H9 (cell line): Measurements from ENCODE around the gene CSNK1E. TPM values are rescaled to one million over a fixed set of nuclear protein-coding genes. Genes with fewer than 3 reads are reported as not detected.
"Not testable (repeated sequence)": the region's sequence is repeated elsewhere in the genome, so short reads cannot be mapped to it uniquely, and the experiment has no call there.

Experiments
- DNase-seq: peaks from one replicate; pipeline ENCODE4 v3.0.0-alpha.2; 2017
- H2AFZ ChIP-seq: one replicate; pipeline ENCODE4 v1.6.1; 2013; ENCODE audit warnings: mild to moderate bottlenecking, low read length, control low read depth, moderate library complexity
- H2AK5ac ChIP-seq: 2 replicates; pipeline ENCODE4 v1.6.1; 2013; ENCODE audit warnings: low read length, control low read depth, mixed read lengths; ENCODE audit not compliant: insufficient read length
- H2BK120ac ChIP-seq: one replicate; pipeline ENCODE4 v1.6.1; 2013; ENCODE audit warnings: low read depth, mild to moderate bottlenecking, low read length, control low read depth, inconsistent platforms; ENCODE audit not compliant: poor library complexity, severe bottlenecking
- H2BK12ac ChIP-seq: 2 replicates; pipeline ENCODE4 v1.6.1; 2013; ENCODE audit warnings: low read length, control low read depth, mixed read lengths, low read depth; ENCODE audit not compliant: insufficient read length
- H2BK15ac ChIP-seq: 2 replicates; pipeline ENCODE4 v1.6.1; 2013; ENCODE audit warnings: low read depth, low read length, control low read depth
- H2BK20ac ChIP-seq: one replicate; pipeline ENCODE4 v1.6.1; 2013; ENCODE audit warnings: low read depth, mild to moderate bottlenecking, low read length, control low read depth, inconsistent platforms; ENCODE audit not compliant: poor library complexity, severe bottlenecking
- H2BK5ac ChIP-seq: 2 replicates; pipeline ENCODE4 v1.6.1; 2013; ENCODE audit warnings: low read length, control low read depth, mixed read lengths; ENCODE audit not compliant: insufficient read length
- H3K14ac ChIP-seq: 2 replicates; pipeline ENCODE4 v1.6.1; 2013; ENCODE audit warnings: low read length, control low read depth; ENCODE audit not compliant: insufficient read depth
- H3K18ac ChIP-seq: 2 replicates; pipeline ENCODE4 v1.6.1; 2013; ENCODE audit warnings: low read depth, mild to moderate bottlenecking, mixed read lengths, low read length, control low read depth; ENCODE audit not compliant: insufficient read length
- H3K23ac ChIP-seq: 2 replicates; pipeline ENCODE4 v1.6.1; 2013; ENCODE audit warnings: low read length, control low read depth, mixed read lengths, low read depth; ENCODE audit not compliant: insufficient read length
- H3K23me2 ChIP-seq: 2 replicates; pipeline ENCODE4 v1.6.1; 2013; ENCODE audit warnings: low read depth, mild to moderate bottlenecking, mixed read lengths, low read length, control low read depth; ENCODE audit not compliant: insufficient read length, poor library complexity, severe bottlenecking
- H3K27ac ChIP-seq: 2 replicates; pipeline ENCODE4 v1.5.1; 2013; ENCODE audit warnings: low read length, control low read depth, mixed read lengths, low read depth; ENCODE audit not compliant: insufficient read length
- H3K27me3 ChIP-seq: 2 replicates; pipeline ENCODE4 v1.6.1; 2013; ENCODE audit warnings: low read length, control low read depth, inconsistent platforms; ENCODE audit not compliant: insufficient read depth
- H3K4ac ChIP-seq: 2 replicates; pipeline ENCODE4 v1.6.1; 2013; ENCODE audit warnings: low read depth, mild to moderate bottlenecking, control low read depth, inconsistent platforms, low read length, moderate library complexity
- H3K4me1 ChIP-seq: 2 replicates; pipeline ENCODE4 v1.6.1; 2013; ENCODE audit warnings: low read length, control low read depth, inconsistent platforms; ENCODE audit not compliant: insufficient read depth
- H3K4me2 ChIP-seq: 2 replicates; pipeline ENCODE4 v1.6.1; 2013; ENCODE audit warnings: low read length, control low read depth, mixed read lengths; ENCODE audit not compliant: insufficient read length, insufficient read depth
- H3K56ac ChIP-seq: 2 replicates; pipeline ENCODE4 v1.6.1; 2013; ENCODE audit warnings: low read depth, mild to moderate bottlenecking, mixed read lengths, low read length, control low read depth; ENCODE audit not compliant: insufficient read length
- H3K79me1 ChIP-seq: 2 replicates; pipeline ENCODE4 v1.6.1; 2013; ENCODE audit warnings: low read depth, mild to moderate bottlenecking, moderate library complexity, low read length, control low read depth, inconsistent platforms; ENCODE audit not compliant: insufficient read depth, poor library complexity, severe bottlenecking
- H3K79me2 ChIP-seq: 2 replicates; pipeline ENCODE4 v1.6.1; 2013; ENCODE audit warnings: low read length, control low read depth, inconsistent platforms; ENCODE audit not compliant: insufficient read depth
- H3K9ac ChIP-seq: 2 replicates; pipeline ENCODE4 v1.6.1; 2013; ENCODE audit warnings: low read length, control low read depth, mixed read lengths; ENCODE audit not compliant: insufficient read length; ENCODE audit errors: extremely low read depth
- H3K9me3 ChIP-seq: one replicate; pipeline ENCODE4 v1.6.1; 2013; ENCODE audit warnings: low read depth, low read length, inconsistent platforms; ENCODE audit not compliant: control insufficient read depth
- H3T11ph ChIP-seq: one replicate; pipeline ENCODE4 v1.6.1; 2013; ENCODE audit warnings: mild to moderate bottlenecking, low read length, control low read depth, inconsistent platforms
- H4K20me1 ChIP-seq: one replicate; pipeline ENCODE4 v1.6.1; 2013; ENCODE audit not compliant: control insufficient read depth, insufficient read length, insufficient read depth
- H4K5ac ChIP-seq: 2 replicates; pipeline ENCODE4 v1.6.1; 2013; ENCODE audit warnings: low read depth, mild to moderate bottlenecking, mixed read lengths, low read length, control low read depth; ENCODE audit not compliant: insufficient read length
- H4K8ac ChIP-seq: replicated peaks from 2 replicates; pipeline ENCODE4 v1.6.1; 2013; ENCODE audit warnings: low read length, control low read depth, mixed read lengths, low read depth; ENCODE audit not compliant: insufficient read length
- H4K91ac ChIP-seq: 2 replicates; pipeline ENCODE4 v1.6.1; 2013; ENCODE audit warnings: low read depth, mild to moderate bottlenecking, moderate library complexity, mixed read lengths, low read length, control low read depth; ENCODE audit not compliant: insufficient read length
- H3K27ac Mint-ChIP-seq, 3 experiments: 2 replicates in 2 of 3; 3 replicates in 1 of 3; pipeline ENCODE4 v1.8.0; 2020 to 2021; ENCODE audit warnings: mixed read lengths in 3 of 3, mild to moderate bottlenecking in 1 of 3, moderate library complexity in 1 of 3
- H3K27me3 Mint-ChIP-seq: 2 replicates; pipeline ENCODE4 v1.8.0; 2021; ENCODE audit warnings: low read depth, mild to moderate bottlenecking, moderate library complexity, mixed read lengths
- H3K36me3 Mint-ChIP-seq, 3 experiments: 2 replicates in 2 of 3; 3 replicates in 1 of 3; pipeline ENCODE4 v1.8.0; 2020 to 2021; ENCODE audit warnings: low read depth in 3 of 3, mixed read lengths in 3 of 3; ENCODE audit not compliant: insufficient read depth in 1 of 3
- H3K4me1 Mint-ChIP-seq, 2 experiments: 2 replicates each; pipeline ENCODE4 v1.8.0; 2020; ENCODE audit warnings: mixed read lengths in 2 of 2
- H3K4me3 Mint-ChIP-seq, 2 experiments: 2 replicates in 1 of 2; 3 replicates in 1 of 2; pipeline ENCODE4 v1.8.0; 2020 to 2021; ENCODE audit warnings: mild to moderate bottlenecking in 2 of 2, mixed read lengths in 2 of 2, moderate library complexity in 1 of 2
- H3K9me3 Mint-ChIP-seq, 2 experiments: 2 replicates in 1 of 2; 3 replicates in 1 of 2; pipeline ENCODE4 v1.8.0; 2020; ENCODE audit warnings: mild to moderate bottlenecking in 2 of 2, mixed read lengths in 2 of 2, moderate library complexity in 1 of 2
- WGBS: extraction: QIAGEN DNeasy Blood & Tissue Kit; methylation state at CpG from one replicate; pipeline ENCODE4 v1.1.7; 2013; ENCODE audit warnings: missing lambda C conversion rate, low lambda C conversion rate, mixed read lengths; ENCODE audit not compliant: insufficient read length; ENCODE audit errors: extremely low coverage; 5-methylcytosine and 5-hydroxymethylcytosine counted together
- total RNA-seq: library from RNA; stranded (reverse); gene quantifications from 2 replicates; pipeline ENCODE4 v1.2.1, GENCODE V29; 2021
- TF ChIP-seq, protein P1 (sequence below): fragments of 200-600 bp; sonication (generic); conservative IDR thresholded peaks from 3 replicates; pipeline ENCODE4 v1.8.0; 2021; ENCODE audit warnings: antibody characterized with exemption, mild to moderate bottlenecking

CSNK1E gene
- total RNA-seq, 1 experiment from 2014 or later = 236 TPM

DNA sequence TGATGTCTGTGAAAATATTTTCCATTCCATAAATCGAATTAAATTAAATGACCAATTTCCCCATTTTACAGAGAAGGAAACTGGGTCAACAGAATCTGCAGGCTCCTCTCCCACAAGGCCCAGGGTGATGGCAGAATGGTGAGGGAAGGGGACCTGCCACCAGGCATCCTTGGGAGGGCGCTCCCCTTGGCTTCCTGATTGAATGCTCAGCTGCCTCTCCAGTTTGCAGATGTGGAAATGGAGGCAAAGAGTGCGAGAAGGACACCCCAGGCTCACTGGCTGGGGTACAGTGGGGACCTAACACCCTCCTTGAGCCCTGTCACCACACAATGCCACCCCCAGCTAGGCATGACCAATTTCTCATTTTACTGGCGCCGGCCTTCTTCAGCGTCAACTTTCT lies 28.5 kb upstream of the CSNK1E start:
- Histone ChIP-seq H3T11ph (no peak overlapping the region), H3K14ac (no peak overlapping the region), H3K4ac (no peak overlapping the region), H3K79me2 (no peaks in the 10 kb centered on the region), H2AFZ (no peak overlapping the region), H3K4me2 (no peak overlapping the region), H3K27me3 (no peaks in the 10 kb centered on the region), H2BK15ac (no peak overlapping the region), H4K20me1 (no peaks in the 10 kb centered on the region), H3K18ac (no peak overlapping the region), H3K23ac (no peak overlapping the region), H3K56ac (no peak overlapping the region), H2BK120ac (no peak overlapping the region), H2BK20ac (no peak overlapping the region), H4K91ac (no peak overlapping the region), H2AK5ac (no peak overlapping the region), H4K5ac (no peak overlapping the region), H3K27ac (no peak overlapping the region), H4K8ac (no peak overlapping the region), H2BK12ac (no peak overlapping the region), H3K23me2 (no peaks in the 10 kb centered on the region), H3K9me3 (no peaks in the 10 kb centered on the region), H3K79me1 (no peaks in the 10 kb centered on the region), H3K9ac (no peak overlapping the region), H3K4me1 (no peaks in the 10 kb centered on the region; the same call in 1 of the 2 replicates), H2BK5ac (no peak overlapping the region)
- Mint-ChIP-seq H3K27me3 (peaks cover 3% of the 10 kb centered on the region), H3K9me3 (peaks cover 0 to 3% of the 10 kb centered on the region in 2 experiments; a peak in 1 of 5 replicates), H3K4me1 (peaks cover 26 to 33% of the 10 kb centered on the region in 2 experiments), H3K27ac (no peak overlapping the region; a peak in 1 of 7 replicates), H3K36me3 (peaks cover 0 to 8% (median 3%) of the 10 kb centered on the region in 3 experiments; a peak in 4 of 7 replicates), H3K4me3 (no peak overlapping the region)
- no CpG with 5 or more reads among the region's 6 CpGs for WGBS
- DNase-seq = no peak
- TF ChIP-seq, protein P1, sequence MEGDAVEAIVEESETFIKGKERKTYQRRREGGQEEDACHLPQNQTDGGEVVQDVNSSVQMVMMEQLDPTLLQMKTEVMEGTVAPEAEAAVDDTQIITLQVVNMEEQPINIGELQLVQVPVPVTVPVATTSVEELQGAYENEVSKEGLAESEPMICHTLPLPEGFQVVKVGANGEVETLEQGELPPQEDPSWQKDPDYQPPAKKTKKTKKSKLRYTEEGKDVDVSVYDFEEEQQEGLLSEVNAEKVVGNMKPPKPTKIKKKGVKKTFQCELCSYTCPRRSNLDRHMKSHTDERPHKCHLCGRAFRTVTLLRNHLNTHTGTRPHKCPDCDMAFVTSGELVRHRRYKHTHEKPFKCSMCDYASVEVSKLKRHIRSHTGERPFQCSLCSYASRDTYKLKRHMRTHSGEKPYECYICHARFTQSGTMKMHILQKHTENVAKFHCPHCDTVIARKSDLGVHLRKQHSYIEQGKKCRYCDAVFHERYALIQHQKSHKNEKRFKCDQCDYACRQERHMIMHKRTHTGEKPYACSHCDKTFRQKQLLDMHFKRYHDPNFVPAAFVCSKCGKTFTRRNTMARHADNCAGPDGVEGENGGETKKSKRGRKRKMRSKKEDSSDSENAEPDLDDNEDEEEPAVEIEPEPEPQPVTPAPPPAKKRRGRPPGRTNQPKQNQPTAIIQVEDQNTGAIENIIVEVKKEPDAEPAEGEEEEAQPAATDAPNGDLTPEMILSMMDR = no peak

DNA sequence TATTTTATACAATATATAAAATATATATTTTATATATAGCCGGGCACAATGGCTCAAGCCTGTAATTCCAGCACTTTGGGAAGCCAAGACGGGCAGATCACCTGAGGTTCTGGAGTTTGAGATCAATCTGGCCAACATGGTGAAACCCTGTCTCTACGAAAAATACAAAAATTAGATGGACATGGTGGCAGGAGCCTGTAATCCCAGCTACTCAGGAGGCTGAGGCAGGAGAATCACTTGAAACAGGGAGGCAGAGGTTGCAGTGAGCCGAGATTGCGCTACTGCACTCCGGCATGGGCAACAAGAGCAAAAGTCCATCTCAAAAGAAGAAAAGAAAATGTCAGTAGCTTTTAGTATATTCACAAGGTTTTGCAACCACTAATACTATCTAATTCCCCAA lies 22.7 kb upstream of the CSNK1E start:
- Mint-ChIP-seq H3K4me1 (peaks cover 19 to 20% of the 10 kb centered on the region in 2 experiments), H3K36me3 (peaks cover 0 to 11% (median 3%) of the 10 kb centered on the region in 3 experiments; a peak in 4 of 7 replicates)
- not testable (repeated sequence) for H2BK5ac ChIP-seq, H3K79me1 ChIP-seq, H3K18ac ChIP-seq, H3K14ac ChIP-seq, H3K4me1 ChIP-seq, H3K4me3 Mint-ChIP-seq, H3K27ac ChIP-seq, H3T11ph ChIP-seq, H3K56ac ChIP-seq, H3K23me2 ChIP-seq, H4K91ac ChIP-seq, H2BK12ac ChIP-seq, H3K79me2 ChIP-seq, H2BK15ac ChIP-seq, H3K9me3 Mint-ChIP-seq, H3K9ac ChIP-seq, H3K27me3 ChIP-seq, H3K4me2 ChIP-seq, H3K4ac ChIP-seq, H2AFZ ChIP-seq, H2BK20ac ChIP-seq, H3K9me3 ChIP-seq, H4K5ac ChIP-seq, H2AK5ac ChIP-seq, H4K20me1 ChIP-seq, H3K27me3 Mint-ChIP-seq, H3K23ac ChIP-seq, H2BK120ac ChIP-seq, H4K8ac ChIP-seq, H3K27ac Mint-ChIP-seq
- peak; percentile 2 for DNase-seq
- no CpG with 5 or more reads among the region's 6 CpGs for WGBS
